Smooth muscle cell (in vitro differentiated cells): Measurements from ENCODE around the gene POC1A. TPM values are rescaled to one million over a fixed set of nuclear protein-coding genes. Genes with fewer than 3 reads are reported as not detected.

Experiments
- DNase-seq: peaks from one replicate; lab custom pipeline; 2025; ENCODE audit not compliant: unreplicated experiment; lab: John Stamatoyannopoulos, UW
- H2AFZ ChIP-seq: fragments of 200-600 bp; sonication (generic); 2 replicates; pipeline ENCODE4 v1.6.0; 2016; ENCODE audit warnings: antibody characterized with exemption, low read depth, mild to moderate bottlenecking
- H3F3A ChIP-seq: fragments of 200-600 bp; sonication (generic); 2 replicates; pipeline ENCODE4 v1.6.0; 2017; ENCODE audit warnings: antibody characterized with exemption, low read depth
- H3K27ac ChIP-seq: fragments of 200-600 bp; sonication (generic); 2 replicates; pipeline ENCODE4 v1.5.1; 2016; ENCODE audit warnings: low read depth, mild to moderate bottlenecking
- H3K27me3 ChIP-seq: fragments of 200-600 bp; sonication (generic); 2 replicates; pipeline ENCODE4 v1.6.1; 2016; ENCODE audit warnings: low read depth, mild to moderate bottlenecking
- H3K36me3 ChIP-seq: fragments of 200-600 bp; sonication (generic); 2 replicates; pipeline ENCODE4 v1.5.1; 2016; ENCODE audit warnings: low read depth
- H3K4me1 ChIP-seq: fragments of 200-600 bp; sonication (generic); 2 replicates; pipeline ENCODE4 v1.5.1; 2016; ENCODE audit warnings: low read depth
- H3K4me2 ChIP-seq: fragments of 200-600 bp; sonication (generic); 2 replicates; pipeline ENCODE4 v1.6.0; 2016; ENCODE audit warnings: mild to moderate bottlenecking
- H3K4me3 ChIP-seq: fragments of 200-600 bp; sonication (generic); 2 replicates; pipeline ENCODE4 v1.5.1; 2016; ENCODE audit warnings: mild to moderate bottlenecking
- H3K79me2 ChIP-seq: fragments of 200-600 bp; sonication (generic); 2 replicates; pipeline ENCODE4 v1.6.0; 2016; ENCODE audit warnings: low read depth, mild to moderate bottlenecking
- H3K9ac ChIP-seq: fragments of 200-600 bp; sonication (generic); 2 replicates; pipeline ENCODE4 v1.6.0; 2016; ENCODE audit warnings: low read depth
- H3K9me3 ChIP-seq: fragments of 200-600 bp; sonication (generic); replicated peaks from 2 replicates; pipeline ENCODE4 v1.5.1; 2016; ENCODE audit warnings: low read depth
- H4K20me1 ChIP-seq: fragments of 200-600 bp; sonication (generic); 2 replicates; pipeline ENCODE4 v1.6.0; 2016; ENCODE audit warnings: low read depth
- CTCF ChIP-seq: fragments of 200-600 bp; sonication (generic); IDR thresholded peaks from 2 replicates; pipeline ENCODE4 v1.5.1; 2017; ENCODE audit warnings: borderline replicate concordance, mild to moderate bottlenecking, antibody characterized with exemption; ENCODE audit not compliant: insufficient read depth, poor library complexity, severe bottlenecking
- WGBS: methylation state at CpG from one replicate; pipeline ENCODE4 v1.1.7; 2016; ENCODE audit warnings: low lambda C conversion rate; 5-methylcytosine and 5-hydroxymethylcytosine counted together
- polyA plus RNA-seq: library from polyadenylated mRNA; unstranded; fragments of >200 nt; fragmentation: Nextera tagmentation; extraction: Ambion mirVana; gene quantifications from 2 replicates; pipeline ENCODE4 v1.2.1, GENCODE V29; 2016
- total RNA-seq: library from RNA; depleted of rRNA; stranded (reverse); fragments of >200 nt; gene quantifications from 2 replicates; pipeline ENCODE4 v1.2.3, GENCODE V29; 2014

The POC1A gene
- total and polyA plus RNA-seq, 2 experiments from 2014 or later = 1.8 to 7.9 TPM

- WGBS = 71% methylated on average over 5 of the region's 5 CpGs
- no peak overlapping the region for H3K4me3 ChIP-seq
- no peak overlapping the region for H3K9ac ChIP-seq
- peaks cover 34% of the 10 kb centered on the region for H4K20me1 ChIP-seq
- no peak for DNase-seq
- H3K4me2 ChIP-seq = peak overlapping the region; percentile 77
- no peak overlapping the region for H2AFZ ChIP-seq
- no peaks in the 10 kb centered on the region for H3K9me3 ChIP-seq
- no peak for TF ChIP-seq CTCF
- peaks cover 33% of the 10 kb centered on the region for H3K79me2 ChIP-seq
- H3K4me1 ChIP-seq = peaks cover 24% of the 10 kb centered on the region
- H3K36me3 ChIP-seq = peaks cover 21% of the 10 kb centered on the region
- H3K27ac ChIP-seq = peak overlapping the region; percentile 55
- H3K27me3 ChIP-seq = no peaks in the 10 kb centered on the region
- H3F3A ChIP-seq = peaks cover 4% of the 10 kb centered on the region
Measured at GRCh38 chr3:52200981-52201679, 46.9 kb upstream of the POC1A start.

- H3K9me3 ChIP-seq = no peaks in the 10 kb centered on the region
- peak overlapping the region; percentile 97 for H3K4me3 ChIP-seq
- H3K27me3 ChIP-seq = no peaks in the 10 kb centered on the region
- no peak for DNase-seq
- H3K79me2 ChIP-seq = peaks cover 33% of the 10 kb centered on the region
- no peaks in the 10 kb centered on the region for H3F3A ChIP-seq
- peak overlapping the region; percentile 93 for H3K9ac ChIP-seq
- H3K4me1 ChIP-seq = peaks cover 24% of the 10 kb centered on the region
- 60% methylated on average over 14 of the region's 14 CpGs for WGBS
- TF ChIP-seq CTCF = no peak
- H3K36me3 ChIP-seq = peaks cover 7% of the 10 kb centered on the region
- H3K27ac ChIP-seq = peak overlapping the region; percentile 36
- H4K20me1 ChIP-seq = peaks cover 34% of the 10 kb centered on the region
- H3K4me2 ChIP-seq = peak overlapping the region; percentile 99
- peak overlapping the region; percentile 79 for H2AFZ ChIP-seq
Measured at GRCh38 chr3:52198643-52199608, 44.7 kb upstream of the POC1A start.

GRCh38 chr3:52197842-52198625 is 43.8 kb upstream of the POC1A start, which contains the start of gene ALAS1:
Gene ALAS1, plus strand, starts transcription at chr3:52198160. Its CDS starts 1,082 bp downstream, at chr3:52199242.
- Histone ChIP-seq H3K4me3 (peak within 1 kb of the TSS; percentile 97), H3K36me3 (no peaks in the 10 kb centered on the region), H3K4me2 (peak within 1 kb of the TSS; percentile 99), H3F3A (no peaks in the 10 kb centered on the region), H3K79me2 (peaks cover 33% of the 10 kb centered on the region), H3K9me3 (no peaks in the 10 kb centered on the region), H3K4me1 (peaks cover 24% of the 10 kb centered on the region), H4K20me1 (peaks cover 34% of the 10 kb centered on the region), H3K27ac (peak within 1 kb of the TSS; percentile 36), H2AFZ (peak within 1 kb of the TSS; percentile 79), H3K27me3 (no peaks in the 10 kb centered on the region), H3K9ac (peak within 1 kb of the TSS; percentile 93)
- 1% methylated on average over 67 of the region's 71 CpGs for WGBS
- DNase-seq = peak; percentile 90
- TF ChIP-seq CTCF = no peak
